Pancreas (tissue), 10 donors: ENCODE data around the gene UBE2F. TPM values are rescaled to one million over a fixed set of nuclear protein-coding genes. Genes with fewer than 3 reads are reported as not detected.

Experiments
- ATAC-seq, 4 donors: fragments of 200-7000 bp; cut with Tn5 transposase; one replicate each; pipeline versions ENCODE4 v1.8.0 to v1.9.1; 2020; ENCODE audit warnings: mild to moderate bottlenecking in 4 of 4, moderate library complexity in 4 of 4
- DNase-seq, 6 donors: peaks; one replicate each; pipeline ENCODE4 v3.0.0-alpha.2; 2020
- FAIRE-seq: peaks from 2 replicates; lab custom pipeline; 2012; peaks lifted over from hg19 to GRCh38; lab: Jason Lieb, UNC
- H3K27ac ChIP-seq, 4 donors: fragments of 200-600 bp; sonication (generic); 1 replicate in 3 of 4; 2 replicates in 1 of 4; pipeline versions ENCODE4 v1.5.0 to v1.8.0; 2020
- H3K27me3 ChIP-seq, 4 donors: fragments of 200-600 bp; one replicate each; pipeline ENCODE4 v1.8.0; 2021
- H3K36me3 ChIP-seq, 3 donors: fragments of 200-600 bp; sonication (generic) in 1 of 3; one replicate each; pipeline versions ENCODE4 v1.5.0 to v1.8.0; 2020 to 2021
- H3K4me1 ChIP-seq, 3 donors: fragments of 200-600 bp; one replicate each; pipeline ENCODE4 v1.8.0; 2021
- H3K4me3 ChIP-seq, 4 donors: fragments of 200-600 bp; sonication (generic) in 2 of 4; one replicate each; pipeline versions ENCODE4 v1.5.0 to v1.8.0; 2020 to 2021
- H3K9me3 ChIP-seq, 4 donors: fragments of 200-600 bp; one replicate each; pipeline ENCODE4 v1.8.0; 2021
- WGBS, 2 donors: extraction: QIAGEN DNeasy Blood & Tissue Kit; methylation state at CpG; one replicate each; pipeline ENCODE4 v1.1.7; 2013; 5-methylcytosine and 5-hydroxymethylcytosine counted together
- intact Hi-C, 3 donors: fragments of 100-400 bp; cut with DNase I; formaldehyde crosslinking; loops; one replicate each; pipeline versions ENCODE4 v1.11.1 to v1.14.2; 2022
- polyA plus RNA-seq, 2 donors: library from polyadenylated mRNA; stranded (reverse); fragments of 200-250 nt; gene quantifications; one replicate each; pipeline ENCODE4 v1.2.3, GENCODE V29; 2013
- total RNA-seq, 6 donors: library from RNA; stranded (reverse); fragmentation: NEBNext Ultra II Directional in 4 of 6; extraction: Animal tissue kit (Norgen Biotek cat#: 25700) in 4 of 6; gene quantifications; one replicate each; pipeline versions ENCODE4 v1.2.1 to v1.2.4, GENCODE V29; 2021 to 2023
- TF ChIP-seq, protein P1 (sequence below), 4 donors: fragments of 200-600 bp; sonication (generic) in 3 of 4; IDR thresholded peaks; one replicate each; pipeline versions ENCODE4 v1.5.0 to v1.8.0; 2021; ENCODE audit warnings: antibody characterized with exemption in 4 of 4
- donor health status: healthy with polysubstance abuse.
- donor health status: DM: no; HTN: no; CAD: no; lungs with moderate emphysema.
- donor health status: DM: no; HTN: no; CAD: no.
- donor health status: control.
- donor health status: control.
- donor health status: Bipolar disorder and iron deficiency.
- donor health status: DM: yes; HTN: yes; CAD: no.
- donor health status: DM: no; HTN: no; CAD: no.
- donor health status: DM: no; HTN: no; CAD: no.
- donor health status: DM: yes; HTN: yes; CAD: no.

UBE2F gene
- total and polyA plus RNA-seq, 8 donors, result 32.4 to 51.7 (median 40.4) TPM

DNA sequence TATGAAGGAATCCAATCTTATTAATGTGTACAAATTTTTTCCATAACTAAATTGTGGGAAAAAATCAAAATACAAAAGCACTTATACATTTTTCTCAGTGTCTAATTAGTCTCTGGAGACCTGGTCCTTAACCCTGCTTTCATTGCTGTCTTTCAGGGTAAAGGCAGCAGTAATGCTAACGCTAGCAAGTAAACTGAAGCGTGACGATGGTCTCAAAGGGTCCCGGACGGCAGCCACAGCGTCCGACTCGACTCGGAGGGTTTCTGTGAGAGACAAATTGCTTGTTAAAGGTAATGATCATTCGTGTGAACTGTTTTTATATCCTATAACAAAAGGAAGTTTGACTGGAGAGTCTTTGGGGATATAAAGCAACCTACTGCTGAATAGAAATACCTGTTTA, 6.1 kb downstream of the UBE2F start:
- DNase-seq (no peak), ATAC-seq (no peak), FAIRE-seq (no peak)
- Histone ChIP-seq H3K4me1 (peaks cover 8 to 19% (median 9%) of the 10 kb centered on the region in 3 donors), H3K9me3 (no peaks in the 10 kb centered on the region), H3K27ac (no peak overlapping the region), H3K27me3 (no peaks in the 10 kb centered on the region), H3K4me3 (no peak overlapping the region), H3K36me3 (no peaks in the 10 kb centered on the region)
- TF ChIP-seq, protein P1, sequence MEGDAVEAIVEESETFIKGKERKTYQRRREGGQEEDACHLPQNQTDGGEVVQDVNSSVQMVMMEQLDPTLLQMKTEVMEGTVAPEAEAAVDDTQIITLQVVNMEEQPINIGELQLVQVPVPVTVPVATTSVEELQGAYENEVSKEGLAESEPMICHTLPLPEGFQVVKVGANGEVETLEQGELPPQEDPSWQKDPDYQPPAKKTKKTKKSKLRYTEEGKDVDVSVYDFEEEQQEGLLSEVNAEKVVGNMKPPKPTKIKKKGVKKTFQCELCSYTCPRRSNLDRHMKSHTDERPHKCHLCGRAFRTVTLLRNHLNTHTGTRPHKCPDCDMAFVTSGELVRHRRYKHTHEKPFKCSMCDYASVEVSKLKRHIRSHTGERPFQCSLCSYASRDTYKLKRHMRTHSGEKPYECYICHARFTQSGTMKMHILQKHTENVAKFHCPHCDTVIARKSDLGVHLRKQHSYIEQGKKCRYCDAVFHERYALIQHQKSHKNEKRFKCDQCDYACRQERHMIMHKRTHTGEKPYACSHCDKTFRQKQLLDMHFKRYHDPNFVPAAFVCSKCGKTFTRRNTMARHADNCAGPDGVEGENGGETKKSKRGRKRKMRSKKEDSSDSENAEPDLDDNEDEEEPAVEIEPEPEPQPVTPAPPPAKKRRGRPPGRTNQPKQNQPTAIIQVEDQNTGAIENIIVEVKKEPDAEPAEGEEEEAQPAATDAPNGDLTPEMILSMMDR (IDR thresholded peaks at IDR 0.05), result no peak
- WGBS, 2 donors, result 84 to 89% methylated on average over 10 of the region's 10 CpGs
- intact Hi-C loops, result no loop called here

DNA sequence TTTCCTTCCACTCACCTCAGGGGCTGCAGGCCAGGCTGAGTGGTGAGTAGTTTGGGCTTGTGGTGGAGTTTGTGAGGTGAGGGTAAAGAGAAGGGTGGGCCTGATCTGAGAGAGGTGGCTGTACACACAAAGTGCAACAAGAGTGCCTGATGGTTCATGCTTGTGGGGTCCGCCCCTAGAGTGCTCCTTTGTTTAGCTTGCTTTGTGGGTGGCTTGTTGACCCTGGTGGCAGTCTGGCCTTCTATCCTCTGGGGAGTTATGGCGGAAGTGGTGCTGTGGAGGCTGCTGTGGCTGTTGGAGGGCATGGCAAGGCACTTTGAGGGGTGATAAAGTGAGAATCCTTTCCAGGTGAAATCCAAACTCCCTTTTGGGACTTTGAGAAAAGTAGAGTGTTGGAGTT, 10.6 kb downstream of the UBE2F start:
- H3K36me3 ChIP-seq, result no peaks in the 10 kb centered on the region
- peaks cover 0 to 13% (median 5%) of the 10 kb centered on the region in 3 donors for H3K4me1 ChIP-seq
- intact Hi-C loops, result no loop called here
- H3K9me3 ChIP-seq, result no peaks in the 10 kb centered on the region
- no peak overlapping the region for H3K27ac ChIP-seq
- no peak overlapping the region for H3K4me3 ChIP-seq
- TF ChIP-seq, protein P1 (IDR thresholded peaks at IDR 0.05), result no peak
- DNase-seq, result no peak
- FAIRE-seq, result no peak
- ATAC-seq, result no peak
- 94 to 97% methylated on average over 2 of the region's 2 CpGs for WGBS, 2 donors
- H3K27me3 ChIP-seq, result no peaks in the 10 kb centered on the region

DNA sequence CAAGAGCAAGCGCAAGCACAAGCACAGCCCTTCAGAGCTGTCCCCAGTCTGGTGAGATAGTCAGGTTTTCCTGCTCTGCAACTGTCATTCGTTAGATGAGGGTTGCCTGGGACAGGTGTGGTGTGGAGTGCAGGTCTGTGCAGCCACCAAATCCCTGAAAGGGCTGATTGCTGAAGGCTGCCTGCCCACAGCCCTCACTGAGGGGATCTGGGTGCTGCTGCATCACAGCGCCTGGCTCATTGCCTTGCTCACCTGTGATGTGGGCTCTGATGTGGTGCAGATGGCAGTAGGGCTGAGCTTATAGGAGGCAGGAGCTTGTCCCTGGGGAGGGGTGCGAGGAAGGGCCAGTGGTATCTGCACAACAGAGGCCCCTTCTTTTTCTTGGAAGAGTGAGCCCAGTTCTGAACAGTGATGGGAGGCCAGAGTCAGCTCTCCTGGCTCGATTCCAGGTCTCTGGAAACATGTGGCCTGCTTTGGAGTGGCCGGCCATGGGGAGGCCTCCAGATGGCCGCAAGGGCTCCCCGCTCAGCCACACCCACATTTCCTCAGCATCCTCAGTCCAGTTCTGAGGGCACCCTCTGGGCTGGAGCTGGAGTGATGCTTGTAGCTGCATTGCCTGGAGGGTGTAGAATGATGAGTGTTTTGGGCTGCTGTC, 11.4 kb downstream of the UBE2F start:
- FAIRE-seq (no peak), ATAC-seq (peak; percentile 26 to 53 (median 44)), DNase-seq (peak in 1 of 6 donors; percentile 49)
- H3K4me3 ChIP-seq, result no peak overlapping the region
- no peaks in the 10 kb centered on the region for H3K27me3 ChIP-seq
- intact Hi-C loops, result no loop called here
- TF ChIP-seq, protein P1 (IDR thresholded peaks at IDR 0.05), result no peak
- no peaks in the 10 kb centered on the region for H3K9me3 ChIP-seq
- peaks cover 0 to 13% (median 5%) of the 10 kb centered on the region in 3 donors for H3K4me1 ChIP-seq
- H3K27ac ChIP-seq, result no peak overlapping the region
- no peaks in the 10 kb centered on the region for H3K36me3 ChIP-seq
- WGBS, 2 donors, result 63 to 66% methylated on average over 8 of the region's 8 CpGs

DNA sequence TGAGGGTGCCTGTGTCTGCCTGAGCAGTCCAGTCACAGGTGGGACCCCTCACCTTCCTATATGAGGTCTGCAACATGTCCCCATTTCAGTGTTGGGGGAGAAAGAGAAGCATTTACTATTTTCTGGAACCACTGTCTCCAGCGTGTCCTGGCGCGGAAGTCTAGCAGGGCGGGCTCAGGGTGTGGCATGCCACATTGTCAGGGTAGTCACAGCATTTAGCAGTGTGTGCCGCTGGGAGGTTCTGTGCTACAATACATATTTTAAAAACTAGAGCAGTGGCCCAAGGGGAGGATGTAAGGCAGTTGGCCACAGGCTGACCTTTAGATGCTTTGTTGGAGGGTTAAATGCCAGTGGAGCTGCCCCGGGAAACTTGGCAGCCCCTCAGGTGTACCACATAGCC, 12.5 kb downstream of the UBE2F start:
- DNase-seq, result no peak
- no peak overlapping the region for H3K27ac ChIP-seq
- intact Hi-C loops, result no loop called here
- H3K4me3 ChIP-seq, result no peak overlapping the region
- ATAC-seq, result no peak
- H3K27me3 ChIP-seq, result no peaks in the 10 kb centered on the region
- 87 to 89% methylated on average over 6 of the region's 6 CpGs for WGBS, 2 donors
- H3K9me3 ChIP-seq, result no peaks in the 10 kb centered on the region
- peaks cover 0 to 13% (median 5%) of the 10 kb centered on the region in 3 donors for H3K4me1 ChIP-seq
- no peak for FAIRE-seq
- no peaks in the 10 kb centered on the region for H3K36me3 ChIP-seq
- TF ChIP-seq, protein P1 (IDR thresholded peaks at IDR 0.05), result no peak

DNA sequence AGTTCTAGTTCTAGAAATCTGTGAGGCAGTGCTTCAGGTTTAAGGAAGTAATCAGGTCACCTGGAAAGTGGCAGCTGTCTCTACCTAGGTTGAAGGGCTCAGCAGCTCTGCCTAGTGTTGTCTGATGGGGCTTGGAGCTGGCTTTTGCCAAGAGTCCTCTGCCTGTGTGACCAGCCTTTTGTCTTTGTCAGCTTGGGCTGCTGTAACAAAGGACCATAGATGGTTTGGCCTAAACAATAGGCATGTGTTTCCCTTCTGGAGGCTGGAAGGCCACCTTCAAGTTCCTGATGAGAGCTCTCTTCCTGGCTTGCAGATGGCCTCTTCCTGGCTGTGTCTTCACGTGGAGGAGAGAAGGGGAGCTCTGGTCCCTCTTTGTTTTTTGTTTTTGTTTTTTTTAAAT, 13.3 kb downstream of the UBE2F start:
- ATAC-seq (no peak), FAIRE-seq (no peak), DNase-seq (no peak)
- TF ChIP-seq, protein P1 (IDR thresholded peaks at IDR 0.05), result no peak
- WGBS, 2 donors, result 68 to 100% methylated on average over 1 of the region's 1 CpG
- no peaks in the 10 kb centered on the region for H3K27me3 ChIP-seq
- H3K27ac ChIP-seq, result no peak overlapping the region
- intact Hi-C loops, result no loop called here
- H3K9me3 ChIP-seq, result no peaks in the 10 kb centered on the region
- H3K4me1 ChIP-seq, result peaks cover 0 to 13% (median 5%) of the 10 kb centered on the region in 3 donors
- no peaks in the 10 kb centered on the region for H3K36me3 ChIP-seq
- H3K4me3 ChIP-seq, result no peak overlapping the region
